ENCODE data around the gene CDK5RAP2.

- TF ChIP-seq POLR2A (IDR thresholded peaks at IDR 0.05), result no peak
- TF ChIP-seq, protein P1, sequence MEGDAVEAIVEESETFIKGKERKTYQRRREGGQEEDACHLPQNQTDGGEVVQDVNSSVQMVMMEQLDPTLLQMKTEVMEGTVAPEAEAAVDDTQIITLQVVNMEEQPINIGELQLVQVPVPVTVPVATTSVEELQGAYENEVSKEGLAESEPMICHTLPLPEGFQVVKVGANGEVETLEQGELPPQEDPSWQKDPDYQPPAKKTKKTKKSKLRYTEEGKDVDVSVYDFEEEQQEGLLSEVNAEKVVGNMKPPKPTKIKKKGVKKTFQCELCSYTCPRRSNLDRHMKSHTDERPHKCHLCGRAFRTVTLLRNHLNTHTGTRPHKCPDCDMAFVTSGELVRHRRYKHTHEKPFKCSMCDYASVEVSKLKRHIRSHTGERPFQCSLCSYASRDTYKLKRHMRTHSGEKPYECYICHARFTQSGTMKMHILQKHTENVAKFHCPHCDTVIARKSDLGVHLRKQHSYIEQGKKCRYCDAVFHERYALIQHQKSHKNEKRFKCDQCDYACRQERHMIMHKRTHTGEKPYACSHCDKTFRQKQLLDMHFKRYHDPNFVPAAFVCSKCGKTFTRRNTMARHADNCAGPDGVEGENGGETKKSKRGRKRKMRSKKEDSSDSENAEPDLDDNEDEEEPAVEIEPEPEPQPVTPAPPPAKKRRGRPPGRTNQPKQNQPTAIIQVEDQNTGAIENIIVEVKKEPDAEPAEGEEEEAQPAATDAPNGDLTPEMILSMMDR (IDR thresholded peaks at IDR 0.05), result no peak
Measured at GRCh38 chr9:120542701-120543490, 37.1 kb downstream of the CDK5RAP2 start.
